ENCODE data around the gene CRABP2. TPM values are rescaled to one million over a fixed set of nuclear protein-coding genes. Genes with fewer than 3 reads are reported as not detected.

CRABP2 gene
- total RNA-seq, 2 donors from 2014 or later: 0.67 to 2.5 TPM

DNA sequence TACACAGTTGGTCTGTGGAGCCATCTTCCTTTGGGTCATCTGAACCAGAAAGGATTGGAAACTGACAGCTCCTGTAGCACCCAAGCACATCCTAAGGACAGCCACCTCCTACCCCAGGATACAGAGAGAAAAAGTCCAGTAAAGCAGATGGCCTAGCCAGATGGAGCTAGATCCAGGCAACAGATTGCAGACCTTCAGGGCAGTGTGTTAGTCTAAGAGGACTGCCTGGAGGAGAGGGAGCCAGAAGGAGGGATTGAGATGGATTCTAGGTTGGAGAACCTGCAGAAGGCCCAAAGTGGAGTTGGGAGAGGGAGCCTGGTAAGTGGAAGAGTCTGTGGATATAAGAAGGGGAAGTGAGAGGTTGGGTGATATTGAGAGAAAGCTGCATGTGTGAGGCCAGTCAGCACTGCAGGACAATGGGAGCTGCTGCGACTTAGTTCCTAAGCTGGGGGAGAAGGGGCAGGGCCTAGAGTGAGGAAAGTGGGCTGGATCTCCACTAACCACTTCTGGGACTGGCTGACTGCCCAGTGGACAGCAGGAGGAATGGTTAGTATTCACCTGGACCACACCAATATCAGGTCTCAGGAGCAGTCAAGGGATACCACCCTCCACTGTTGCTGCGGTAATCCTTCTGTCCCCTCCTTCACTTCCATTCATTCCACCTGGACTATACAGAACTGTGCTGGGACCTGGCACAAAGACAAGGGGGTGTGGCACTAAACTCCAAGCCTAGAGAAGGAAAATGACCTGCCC, 50.1 kb downstream of the CRABP2 start:
- TF ChIP-seq, protein P1, sequence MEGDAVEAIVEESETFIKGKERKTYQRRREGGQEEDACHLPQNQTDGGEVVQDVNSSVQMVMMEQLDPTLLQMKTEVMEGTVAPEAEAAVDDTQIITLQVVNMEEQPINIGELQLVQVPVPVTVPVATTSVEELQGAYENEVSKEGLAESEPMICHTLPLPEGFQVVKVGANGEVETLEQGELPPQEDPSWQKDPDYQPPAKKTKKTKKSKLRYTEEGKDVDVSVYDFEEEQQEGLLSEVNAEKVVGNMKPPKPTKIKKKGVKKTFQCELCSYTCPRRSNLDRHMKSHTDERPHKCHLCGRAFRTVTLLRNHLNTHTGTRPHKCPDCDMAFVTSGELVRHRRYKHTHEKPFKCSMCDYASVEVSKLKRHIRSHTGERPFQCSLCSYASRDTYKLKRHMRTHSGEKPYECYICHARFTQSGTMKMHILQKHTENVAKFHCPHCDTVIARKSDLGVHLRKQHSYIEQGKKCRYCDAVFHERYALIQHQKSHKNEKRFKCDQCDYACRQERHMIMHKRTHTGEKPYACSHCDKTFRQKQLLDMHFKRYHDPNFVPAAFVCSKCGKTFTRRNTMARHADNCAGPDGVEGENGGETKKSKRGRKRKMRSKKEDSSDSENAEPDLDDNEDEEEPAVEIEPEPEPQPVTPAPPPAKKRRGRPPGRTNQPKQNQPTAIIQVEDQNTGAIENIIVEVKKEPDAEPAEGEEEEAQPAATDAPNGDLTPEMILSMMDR (IDR thresholded peaks at IDR 0.05): no peak
- H3K9me3 ChIP-seq: no peaks in the 10 kb centered on the region
- peaks cover 0 to 47% of the 10 kb centered on the region in 2 donors for H3K4me1 ChIP-seq
- no peaks in the 10 kb centered on the region for H3K36me3 ChIP-seq
- H3K27me3 ChIP-seq: no peaks in the 10 kb centered on the region
- no peak for DNase-seq (ENCODE audit: low spot score)
- H3K4me3 ChIP-seq: no peak overlapping the region
- no peak overlapping the region for H3K27ac ChIP-seq

DNA sequence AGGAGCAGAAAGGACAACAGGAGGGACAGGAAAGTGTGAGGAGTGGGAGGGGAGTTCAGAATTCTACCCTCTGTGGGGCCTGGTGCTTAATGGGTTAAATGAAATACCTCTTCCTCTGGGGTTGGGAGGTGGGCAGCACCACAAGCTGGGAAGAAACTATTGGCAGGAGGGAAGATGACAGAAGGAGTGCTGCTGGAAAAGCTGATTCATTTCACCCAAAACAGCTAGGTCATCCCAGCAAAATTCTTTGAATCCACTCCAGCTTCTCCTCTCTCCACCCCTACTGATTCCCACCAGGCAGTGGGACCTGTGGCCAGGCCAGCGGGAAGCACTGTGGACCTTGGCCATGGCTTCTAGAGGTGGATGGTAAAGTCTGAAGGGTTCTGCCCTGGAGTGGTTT, 50.7 kb downstream of the CRABP2 start:
- H3K27me3 ChIP-seq: no peaks in the 10 kb centered on the region
- TF ChIP-seq, protein P1 (IDR thresholded peaks at IDR 0.05): no peak
- no peak for DNase-seq (ENCODE audit: low spot score)
- peaks cover 0 to 42% of the 10 kb centered on the region in 2 donors for H3K4me1 ChIP-seq
- H3K9me3 ChIP-seq: no peaks in the 10 kb centered on the region
- H3K27ac ChIP-seq: no peak overlapping the region
- no peaks in the 10 kb centered on the region for H3K36me3 ChIP-seq
- H3K4me3 ChIP-seq: no peak overlapping the region

DNA sequence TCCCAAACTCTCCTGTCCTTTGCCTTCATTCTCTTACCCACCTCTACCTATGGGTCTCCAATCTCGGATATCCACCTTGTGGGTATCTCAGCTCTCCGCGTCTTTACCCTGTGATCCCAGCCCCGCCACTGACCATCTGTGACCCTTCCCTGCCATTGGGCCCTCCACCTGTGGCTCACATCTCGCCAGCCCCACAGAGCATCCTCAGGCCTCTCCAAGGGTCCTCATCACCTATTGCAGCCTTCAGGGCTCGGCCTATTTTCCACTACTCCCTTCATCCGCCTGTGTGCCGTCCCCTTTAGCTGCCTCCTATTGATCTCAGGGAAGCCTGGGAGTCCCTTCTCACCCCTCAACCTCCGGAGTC, 52.4 kb downstream of the CRABP2 start:
- no peak overlapping the region for H3K27ac ChIP-seq
- TF ChIP-seq, protein P1 (IDR thresholded peaks at IDR 0.05): no peak
- H3K4me1 ChIP-seq: peaks cover 0 to 28% of the 10 kb centered on the region in 2 donors
- H3K27me3 ChIP-seq: no peaks in the 10 kb centered on the region
- no peak overlapping the region for H3K4me3 ChIP-seq
- no peaks in the 10 kb centered on the region for H3K9me3 ChIP-seq
- DNase-seq (ENCODE audit: low spot score): no peak
- H3K36me3 ChIP-seq: no peaks in the 10 kb centered on the region

DNA sequence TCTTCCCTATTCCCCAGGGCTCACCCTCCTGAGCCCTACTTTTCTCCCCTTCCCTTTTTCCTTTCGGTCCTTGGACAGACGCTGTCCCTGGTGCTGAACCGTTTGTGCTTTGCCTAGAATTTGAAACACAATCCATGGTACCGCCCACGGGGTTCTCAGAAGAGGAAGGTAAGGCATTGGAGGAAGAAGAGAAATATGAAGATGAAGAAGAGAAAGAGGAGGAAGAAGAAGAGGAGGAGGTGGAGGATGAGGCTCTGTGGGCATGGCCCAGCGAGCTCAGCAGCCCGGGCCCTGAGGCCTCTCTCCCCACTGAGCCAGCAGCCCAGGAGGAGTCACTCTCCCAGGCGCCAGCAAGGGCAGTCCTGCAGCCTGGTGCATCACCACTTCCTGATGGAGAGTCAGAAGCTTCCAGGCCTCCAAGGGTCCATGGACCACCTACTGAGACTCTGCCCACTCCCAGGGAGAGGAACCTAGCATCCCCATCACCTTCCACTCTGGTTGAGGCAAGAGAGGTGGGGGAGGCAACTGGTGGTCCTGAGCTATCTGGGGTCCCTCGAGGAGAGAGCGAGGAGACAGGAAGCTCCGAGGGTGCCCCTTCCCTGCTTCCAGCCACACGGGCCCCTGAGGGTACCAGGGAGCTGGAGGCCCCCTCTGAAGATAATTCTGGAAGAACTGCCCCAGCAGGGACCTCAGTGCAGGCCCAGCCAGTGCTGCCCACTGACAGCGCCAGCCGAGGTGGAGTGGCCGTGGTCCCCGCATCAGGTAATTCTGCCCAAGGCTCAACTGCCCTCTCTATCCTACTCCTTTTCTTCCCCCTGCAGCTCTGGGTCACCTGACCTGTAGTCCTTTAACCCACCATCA, 53.0 kb downstream of the CRABP2 start:
- Histone ChIP-seq H3K9me3 (no peaks in the 10 kb centered on the region), H3K4me3 (no peak overlapping the region), H3K27ac (no peak overlapping the region), H3K27me3 (no peaks in the 10 kb centered on the region), H3K36me3 (no peaks in the 10 kb centered on the region), H3K4me1 (peaks cover 0 to 22% of the 10 kb centered on the region in 2 donors)
- DNase-seq (ENCODE audit: low spot score): no peak
- TF ChIP-seq, protein P1 (IDR thresholded peaks at IDR 0.05): no peak

Other genes starting within 250 kb of the CRABP2 start
- gene MEF2D, start 204.8 kb downstream of the CRABP2 start, total RNA-seq: 100 to 1,000 TPM in 1 of 2 donors, 10 to 100 TPM in 1; 80.1 to 104 TPM
- gene IQGAP3, start 133.0 kb downstream of the CRABP2 start, total RNA-seq: 1 to 10 TPM in 1 of 2 donors, not detected in 1; 1.0 TPM
- gene TTC24, start 125.9 kb downstream of the CRABP2 start, total RNA-seq: not detected
- gene NAXE, start 113.8 kb downstream of the CRABP2 start, total RNA-seq: 10 to 100 TPM; 85.3 to 96.3 TPM
- gene GPATCH4, start 104.1 kb downstream of the CRABP2 start, total RNA-seq: 10 to 100 TPM; 12.7 to 14.3 TPM
- gene HAPLN2, start 86.2 kb downstream of the CRABP2 start, total RNA-seq: 1 to 10 TPM; 1.2 to 1.8 TPM
- gene BCAN, start 63.5 kb downstream of the CRABP2 start, total RNA-seq: not detected
- gene NES, start 28.2 kb downstream of the CRABP2 start, total RNA-seq: 100 to 1,000 TPM; 134 to 173 TPM
- 10 to 100 TPM in 1 of 2 donors, 1 to 10 TPM in 1; 7.4 to 15.6 TPM for gene METTL25B, start 22.9 kb upstream of the CRABP2 start, total RNA-seq
- gene ISG20L2, start 23.2 kb upstream of the CRABP2 start, total RNA-seq: 10 to 100 TPM; 13.6 to 18.0 TPM
- 10 to 100 TPM; 45.8 to 50.5 TPM for gene MRPL24, start 35.5 kb upstream of the CRABP2 start, total RNA-seq
- 100 to 1,000 TPM; 110 to 137 TPM for gene HDGF, start 46.1 kb upstream of the CRABP2 start, total RNA-seq
- gene PRCC, start 62.0 kb upstream of the CRABP2 start, total RNA-seq: 10 to 100 TPM; 29.8 to 34.3 TPM
- gene SH2D2A, start 111.3 kb upstream of the CRABP2 start, total RNA-seq: under 1 TPM; 0.30 to 0.98 TPM
- gene INSRR, start 153.5 kb upstream of the CRABP2 start, total RNA-seq: not detected
- 1 to 10 TPM in 1 of 2 donors, under 1 TPM in 1; 0.43 to 1.7 TPM for gene NTRK1, start 155.3 kb upstream of the CRABP2 start, total RNA-seq
- gene PEAR1, start 188.1 kb upstream of the CRABP2 start, total RNA-seq: 10 to 100 TPM in 1 of 2 donors, 1 to 10 TPM in 1; 7.9 to 12.5 TPM
- gene LRRC71, start 215.0 kb upstream of the CRABP2 start, total RNA-seq: not detected

Measured in right atrium auricular region (tissue), 2 donors.